HUES6 (cell line): ENCODE data around the gene CACNA1C.

Experiments used
- H3K27ac ChIP-seq: 2 replicates; pipeline ENCODE4 v1.7.0; 2013; ENCODE audit warnings: low read depth, mild to moderate bottlenecking, low read length, inconsistent platforms
- H3K27me3 ChIP-seq: 2 replicates; pipeline ENCODE4 v1.6.1; 2013; ENCODE audit warnings: low read length; ENCODE audit not compliant: control insufficient read depth, insufficient read depth
- H3K36me3 ChIP-seq: 2 replicates; pipeline ENCODE4 v1.6.1; 2013; ENCODE audit warnings: low read length; ENCODE audit not compliant: control insufficient read depth, insufficient read depth
- H3K4me1 ChIP-seq: 2 replicates; pipeline ENCODE4 v1.6.1; 2013; ENCODE audit warnings: low read length; ENCODE audit not compliant: control insufficient read depth, insufficient read depth
- H3K4me3 ChIP-seq: 2 replicates; pipeline ENCODE4 v1.5.1; 2013; ENCODE audit warnings: low read depth, low read length
- H3K9ac ChIP-seq: one replicate; pipeline ENCODE4 v1.6.1; 2013; ENCODE audit warnings: mild to moderate bottlenecking, low read length
- H3K9me3 ChIP-seq: 2 replicates; pipeline ENCODE4 v1.6.1; 2013; ENCODE audit warnings: low read depth, low read length; ENCODE audit not compliant: control insufficient read depth, insufficient read depth

The CACNA1C gene

DNA sequence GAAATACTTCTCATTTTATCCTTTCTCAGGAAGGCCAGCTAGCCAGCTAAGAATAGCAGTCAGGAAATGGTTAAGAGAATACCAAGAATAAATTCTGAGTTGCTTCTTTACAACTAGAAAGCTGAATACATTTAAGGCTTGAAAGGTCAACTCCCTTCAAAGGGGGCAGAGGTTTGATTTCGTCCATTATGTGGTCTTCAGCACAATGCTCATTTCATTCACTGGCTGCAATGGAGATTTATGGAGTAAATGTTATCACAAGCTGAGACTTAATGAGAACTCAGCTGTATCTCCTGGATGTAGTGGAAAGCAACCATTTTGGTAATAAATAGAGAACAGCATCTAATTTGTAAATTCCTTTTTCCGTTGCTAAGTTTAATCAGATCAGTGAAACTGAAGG, 477.0 kb downstream of the CACNA1C start:
- H3K36me3 ChIP-seq, result no peaks in the 10 kb centered on the region
- H3K27ac ChIP-seq, result no peak overlapping the region
- no peak overlapping the region for H3K4me3 ChIP-seq
- H3K4me1 ChIP-seq, result peaks cover 15% of the 10 kb centered on the region; the same call in 1 of the 2 replicates
- peaks cover 9% of the 10 kb centered on the region; the same call in 1 of the 2 replicates for H3K27me3 ChIP-seq
- H3K9ac ChIP-seq, result no peak overlapping the region
- no peaks in the 10 kb centered on the region for H3K9me3 ChIP-seq

DNA sequence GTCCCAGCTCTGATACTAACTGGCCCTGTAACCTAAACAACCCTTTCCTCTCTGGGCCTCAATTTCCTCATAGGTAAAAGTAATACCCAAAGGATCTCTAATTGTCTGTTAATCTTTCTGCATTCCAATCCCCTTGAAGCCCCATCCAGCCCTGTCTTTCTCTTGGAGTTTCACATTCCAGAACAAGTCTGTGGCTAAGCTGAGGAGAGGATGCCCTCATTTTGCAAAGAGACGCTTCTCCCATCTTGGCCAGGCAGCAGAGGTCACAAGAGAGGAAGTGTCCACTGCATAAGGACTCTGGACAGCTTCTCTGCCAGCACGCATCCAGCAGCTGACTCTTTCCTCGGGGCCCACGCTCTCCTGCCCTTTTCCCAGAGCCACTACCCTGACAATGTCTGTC, 478.6 kb downstream of the CACNA1C start:
- Histone ChIP-seq H3K4me3 (no peak overlapping the region), H3K4me1 (peaks cover 15% of the 10 kb centered on the region; the same call in 1 of the 2 replicates), H3K36me3 (no peaks in the 10 kb centered on the region), H3K9ac (no peak overlapping the region), H3K9me3 (no peaks in the 10 kb centered on the region), H3K27ac (no peak overlapping the region), H3K27me3 (peaks cover 9% of the 10 kb centered on the region; the same call in 1 of the 2 replicates)

DNA sequence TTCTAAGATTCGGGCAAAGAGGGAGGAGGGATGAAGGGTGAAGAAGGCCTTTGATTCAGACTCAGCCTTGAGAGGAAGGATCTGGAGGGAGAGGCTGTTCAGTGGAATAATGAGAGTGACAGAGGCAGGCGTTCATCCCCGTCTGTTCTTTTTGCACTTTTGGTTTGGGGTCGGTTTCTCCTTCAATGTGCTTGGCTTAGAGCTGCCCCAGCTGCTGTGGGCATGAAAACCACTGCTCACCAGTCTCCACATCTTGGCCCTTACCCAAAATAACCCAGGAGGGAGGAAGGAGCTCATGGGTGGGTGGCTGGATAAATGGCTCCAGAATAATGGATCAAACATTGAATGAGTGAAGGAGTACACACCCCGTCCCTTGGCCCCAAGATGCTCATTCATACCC, 480.2 kb downstream of the CACNA1C start:
- H3K27me3 ChIP-seq, result peaks cover 9% of the 10 kb centered on the region; the same call in 1 of the 2 replicates
- no peaks in the 10 kb centered on the region for H3K36me3 ChIP-seq
- H3K27ac ChIP-seq, result no peak overlapping the region
- H3K4me3 ChIP-seq, result no peak overlapping the region
- H3K4me1 ChIP-seq, result peaks cover 15% of the 10 kb centered on the region; the same call in 1 of the 2 replicates
- H3K9ac ChIP-seq, result no peak overlapping the region
- H3K9me3 ChIP-seq, result no peaks in the 10 kb centered on the region

DNA sequence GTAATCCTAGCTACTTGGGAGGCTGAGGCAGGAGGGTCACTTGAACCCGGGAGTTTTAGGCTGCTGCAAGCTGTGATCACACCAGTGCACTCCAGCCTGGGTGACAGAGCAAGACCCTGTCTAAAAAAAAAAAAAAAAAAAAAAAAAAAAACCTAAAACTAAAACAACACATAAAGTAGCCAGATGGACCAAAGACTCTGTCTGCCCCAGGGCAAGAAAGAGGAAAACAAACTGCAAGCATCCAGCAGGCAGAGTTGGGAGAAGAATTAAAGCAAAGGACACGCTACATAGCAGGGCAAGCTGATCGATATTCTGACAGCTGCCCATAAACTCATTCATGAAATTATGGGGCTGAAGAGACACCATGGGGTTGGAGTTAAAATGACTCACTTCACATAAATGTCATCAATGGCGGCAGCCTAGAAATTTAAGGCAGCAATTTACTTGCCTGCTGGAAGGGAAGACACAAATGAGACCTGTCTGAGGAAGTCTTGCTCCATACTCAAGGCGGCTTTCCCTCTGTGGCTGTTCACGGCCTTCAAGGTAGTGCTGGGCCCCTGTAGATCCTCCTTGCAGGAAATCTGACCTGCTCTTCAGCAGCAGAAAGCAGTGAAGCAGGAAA, 482.9 kb downstream of the CACNA1C start:
- peaks cover 15% of the 10 kb centered on the region; the same call in 1 of the 2 replicates for H3K4me1 ChIP-seq
- H3K9ac ChIP-seq, result no peak overlapping the region
- H3K27ac ChIP-seq, result no peak overlapping the region
- H3K9me3 ChIP-seq, result no peaks in the 10 kb centered on the region
- H3K27me3 ChIP-seq, result peaks cover 12% of the 10 kb centered on the region; the same call in 1 of the 2 replicates
- H3K36me3 ChIP-seq, result no peaks in the 10 kb centered on the region
- H3K4me3 ChIP-seq, result no peak overlapping the region

DNA sequence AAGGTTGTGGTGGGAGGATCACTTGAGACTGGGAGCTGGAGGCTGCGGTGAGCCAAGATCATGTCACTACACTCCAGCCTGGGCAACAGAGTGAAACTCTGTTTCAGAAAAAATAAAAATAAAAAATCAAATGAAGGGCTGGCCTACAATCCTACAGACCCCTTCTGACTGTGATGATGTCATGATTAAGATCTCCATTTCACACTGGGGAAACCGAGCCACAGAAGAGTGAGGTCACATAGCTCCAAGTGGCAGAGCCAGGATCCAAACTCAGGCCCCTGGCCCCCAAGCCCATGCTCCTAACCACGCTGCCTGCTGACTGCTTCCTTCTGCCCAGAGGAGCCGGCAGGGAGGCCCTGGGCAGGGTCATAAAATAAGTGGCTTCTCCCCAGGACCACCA, 483.9 kb downstream of the CACNA1C start:
- Histone ChIP-seq H3K4me3 (no peak overlapping the region), H3K9me3 (no peaks in the 10 kb centered on the region), H3K4me1 (peaks cover 5% of the 10 kb centered on the region; the same call in 1 of the 2 replicates), H3K27ac (no peak overlapping the region), H3K36me3 (no peaks in the 10 kb centered on the region), H3K27me3 (peaks cover 10% of the 10 kb centered on the region; the same call in 1 of the 2 replicates), H3K9ac (no peak overlapping the region)

DNA sequence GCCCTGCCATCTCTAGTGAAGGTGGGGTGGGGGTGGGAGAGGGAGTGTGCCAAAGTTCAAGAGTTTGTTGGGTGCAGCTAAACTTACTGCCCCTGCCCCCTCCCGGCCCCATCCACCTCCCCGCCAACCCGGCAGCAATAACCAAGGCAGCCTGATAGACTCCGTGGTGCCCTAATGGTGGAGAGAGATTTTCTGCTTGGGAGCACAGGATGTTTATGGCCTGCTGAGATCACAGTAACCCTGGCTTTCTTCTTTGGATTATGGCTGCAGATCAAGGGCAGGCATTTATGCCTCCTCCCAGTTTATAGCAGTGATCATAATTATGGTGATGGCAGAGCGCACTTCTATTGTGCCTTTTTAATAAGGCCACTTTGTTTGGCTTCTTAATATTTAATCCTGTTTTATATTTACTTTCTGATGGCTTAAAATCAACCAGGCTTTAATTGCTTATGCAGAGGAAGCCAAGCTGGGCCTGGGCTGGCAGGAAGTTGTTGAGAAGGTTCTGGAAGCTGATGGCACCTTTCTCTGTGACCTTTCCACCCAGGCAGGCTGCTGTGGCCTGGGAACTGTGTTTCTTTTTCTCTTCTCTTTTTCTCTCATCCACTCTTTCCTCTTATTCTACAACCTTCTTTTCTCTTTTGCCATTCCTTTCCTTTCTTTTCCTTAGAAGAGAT, 485.2 kb downstream of the CACNA1C start:
- H3K9me3 ChIP-seq, result no peaks in the 10 kb centered on the region
- 0 out of 2 replicates have a peak, but pooled peaks cover 3% of the 10 kb centered on the region for H3K27me3 ChIP-seq
- H3K4me1 ChIP-seq, result no peaks in the 10 kb centered on the region; the same call in 1 of the 2 replicates
- H3K9ac ChIP-seq, result no peak overlapping the region
- H3K36me3 ChIP-seq, result no peaks in the 10 kb centered on the region
- no peak overlapping the region for H3K4me3 ChIP-seq
- H3K27ac ChIP-seq, result no peak overlapping the region

DNA sequence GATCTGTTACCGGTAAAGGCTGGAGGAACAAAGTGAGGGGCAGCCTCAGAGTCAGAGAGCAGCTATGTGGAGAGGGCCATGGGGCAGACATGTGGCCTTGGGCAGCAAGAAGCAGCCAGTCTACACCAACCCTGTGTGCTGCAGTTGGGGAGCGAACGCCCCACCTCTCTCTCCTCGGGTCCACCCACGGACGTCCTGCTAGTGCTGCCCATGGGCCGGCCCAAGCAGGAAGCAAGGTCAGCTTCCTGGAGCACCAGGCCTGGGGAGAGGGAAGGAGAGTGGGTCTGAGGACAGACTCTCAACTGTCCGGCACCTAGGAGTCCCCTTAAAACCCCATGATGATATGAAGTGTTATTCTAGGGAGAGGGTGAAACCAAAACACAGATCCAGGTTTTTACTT, 487.2 kb downstream of the CACNA1C start:
- Histone ChIP-seq H3K27me3 (peaks cover 6% of the 10 kb centered on the region; the same call in 1 of the 2 replicates), H3K4me3 (no peak overlapping the region), H3K9me3 (no peaks in the 10 kb centered on the region), H3K4me1 (no peaks in the 10 kb centered on the region; the same call in 1 of the 2 replicates), H3K27ac (no peak overlapping the region), H3K36me3 (no peaks in the 10 kb centered on the region), H3K9ac (no peak overlapping the region)

DNA sequence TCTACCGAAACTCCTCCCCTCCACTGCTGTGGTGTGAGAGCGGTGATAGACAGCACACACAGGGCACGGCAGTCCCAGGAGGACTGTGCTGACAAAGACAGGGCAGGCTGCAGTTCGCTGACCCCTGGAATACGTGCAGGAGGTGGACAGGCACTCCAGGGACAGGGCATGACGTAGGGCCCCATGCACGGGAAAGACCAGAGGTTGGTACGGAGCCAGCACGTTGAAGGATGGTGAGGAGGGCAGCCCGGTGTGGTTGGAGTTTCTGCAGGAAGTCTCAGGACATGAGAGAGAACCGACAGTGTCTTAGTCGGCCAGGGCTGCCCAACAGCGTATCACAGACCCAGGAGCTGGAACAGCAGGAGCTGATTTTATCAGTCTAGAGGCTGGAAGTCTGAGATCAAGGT, 487.8 kb downstream of the CACNA1C start:
- H3K4me1 ChIP-seq, result no peaks in the 10 kb centered on the region; the same call in 1 of the 2 replicates
- H3K9ac ChIP-seq, result no peak overlapping the region
- peaks cover 6% of the 10 kb centered on the region; the same call in 1 of the 2 replicates for H3K27me3 ChIP-seq
- H3K27ac ChIP-seq, result no peak overlapping the region
- H3K9me3 ChIP-seq, result no peaks in the 10 kb centered on the region
- H3K4me3 ChIP-seq, result no peak overlapping the region
- no peaks in the 10 kb centered on the region for H3K36me3 ChIP-seq

DNA sequence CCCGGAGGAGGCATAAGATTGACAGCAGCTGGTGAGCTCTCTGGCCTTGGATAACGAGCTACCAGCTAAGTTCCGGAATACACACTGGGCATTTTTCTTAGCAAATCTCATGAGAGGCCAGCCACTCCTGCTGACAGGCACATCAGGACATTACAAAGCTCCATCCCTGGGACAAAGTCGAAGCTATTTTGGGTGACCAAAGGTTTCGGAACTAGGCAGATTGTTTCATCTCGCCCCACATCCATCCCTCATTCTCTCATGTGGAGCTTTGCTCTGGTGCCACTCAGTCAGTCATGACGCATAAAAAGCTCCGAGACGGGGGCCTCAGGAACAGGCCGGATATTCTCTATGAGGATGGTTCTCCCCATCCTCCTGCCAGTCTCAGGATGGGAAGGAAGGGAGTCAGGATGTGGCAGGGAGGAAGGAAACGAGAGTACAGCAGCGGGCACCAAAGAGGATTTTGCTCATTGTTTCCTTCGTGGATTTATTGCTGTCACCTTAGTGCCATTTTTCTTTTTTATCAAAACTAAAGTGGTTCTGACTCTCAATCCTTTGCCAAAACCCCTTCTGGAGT, 488.9 kb downstream of the CACNA1C start:
- no peak overlapping the region for H3K4me3 ChIP-seq
- H3K4me1 ChIP-seq, result no peaks in the 10 kb centered on the region; the same call in 1 of the 2 replicates
- no peaks in the 10 kb centered on the region for H3K36me3 ChIP-seq
- H3K9me3 ChIP-seq, result peaks cover 3% of the 10 kb centered on the region; the same call in 1 of the 2 replicates
- H3K27me3 ChIP-seq, result peaks cover 6% of the 10 kb centered on the region; the same call in 1 of the 2 replicates
- no peak overlapping the region for H3K9ac ChIP-seq
- no peak overlapping the region for H3K27ac ChIP-seq

DNA sequence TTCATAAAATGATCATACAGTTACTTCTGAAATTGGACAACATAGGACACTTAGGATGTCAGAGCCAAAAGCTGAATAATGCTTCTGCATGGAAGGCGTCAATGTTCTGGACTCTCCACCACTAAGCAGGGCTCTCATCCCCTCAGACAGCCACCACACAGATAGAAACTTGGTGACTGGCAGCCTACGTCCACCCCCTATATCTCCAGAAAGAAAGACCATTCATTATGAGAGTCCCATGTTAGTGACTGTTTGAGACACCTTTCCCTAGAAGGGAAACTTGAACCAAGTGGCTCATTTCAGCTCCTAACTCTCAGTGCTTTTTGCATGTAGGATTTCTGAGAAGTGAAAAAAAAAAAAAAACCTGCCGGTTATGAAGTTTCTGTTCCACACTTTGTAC, 491.0 kb downstream of the CACNA1C start:
- Histone ChIP-seq H3K9me3 (peaks cover 3% of the 10 kb centered on the region; the same call in 1 of the 2 replicates), H3K36me3 (no peaks in the 10 kb centered on the region), H3K4me3 (no peak overlapping the region), H3K4me1 (no peaks in the 10 kb centered on the region; the same call in 1 of the 2 replicates), H3K9ac (no peak overlapping the region), H3K27me3 (peaks cover 3% of the 10 kb centered on the region; the same call in 1 of the 2 replicates), H3K27ac (no peak overlapping the region)

DNA sequence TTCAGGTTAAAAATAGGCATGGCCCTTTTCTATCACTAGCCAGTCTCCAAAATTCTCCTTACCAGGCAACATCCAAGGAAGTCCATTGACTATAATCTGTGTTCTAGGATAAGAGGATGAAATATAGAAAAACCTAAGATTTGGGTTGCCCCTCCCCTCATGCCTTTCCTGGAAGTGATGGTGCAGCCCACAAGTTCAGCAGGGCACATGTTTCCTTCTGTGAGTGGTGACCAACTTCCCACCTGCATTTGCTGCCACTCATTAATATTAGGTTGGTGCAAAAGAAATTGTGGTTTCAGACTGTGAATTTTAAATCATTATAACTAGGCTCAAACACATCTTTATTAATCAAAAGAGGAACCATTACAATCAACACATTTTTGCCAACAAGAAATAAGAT, 491.4 kb downstream of the CACNA1C start:
- no peaks in the 10 kb centered on the region; the same call in 1 of the 2 replicates for H3K4me1 ChIP-seq
- no peak overlapping the region for H3K27ac ChIP-seq
- no peak overlapping the region for H3K9ac ChIP-seq
- peaks cover 3% of the 10 kb centered on the region; the same call in 1 of the 2 replicates for H3K9me3 ChIP-seq
- H3K4me3 ChIP-seq, result no peak overlapping the region
- no peaks in the 10 kb centered on the region for H3K36me3 ChIP-seq
- H3K27me3 ChIP-seq, result peaks cover 3% of the 10 kb centered on the region; the same call in 1 of the 2 replicates
